Gastrocnemius medialis (tissue), 4 donors: Measurements from ENCODE around the gene TRAIP. TPM values are rescaled to one million over a fixed set of nuclear protein-coding genes. Genes with fewer than 3 reads are reported as not detected.

ENCODE experiments used
- ATAC-seq, 2 donors: fragments of 150-250 bp; one replicate each; pipeline ENCODE4 v1.9.1; 2016
- DNase-seq, 2 donors: peaks; one replicate each; pipeline ENCODE4 v3.0.0-alpha.2; 2019
- H3K27ac ChIP-seq, 4 donors: fragments of 200-600 bp; sonication (generic); 1 replicate in 1 of 4; 2 replicates in 3 of 4; pipeline ENCODE4 v1.5.1; 2016 to 2018; ENCODE audit warnings: mild to moderate bottlenecking in 2 of 4, moderate library complexity in 1 of 4
- H3K27me3 ChIP-seq, 3 donors: fragments of 200-600 bp; sonication (generic) in 2 of 3; 1 replicate in 1 of 3; 2 replicates in 2 of 3; pipeline versions ENCODE4 v1.5.1 to v1.6.0; 2016 to 2019; ENCODE audit warnings: mild to moderate bottlenecking in 1 of 3, moderate library complexity in 1 of 3
- H3K36me3 ChIP-seq, 2 donors: fragments of 200-600 bp; sonication (generic) in 1 of 2; one replicate each; pipeline ENCODE4 v1.5.1; 2017 to 2018
- H3K4me1 ChIP-seq, 2 donors: fragments of 200-600 bp; sonication (generic) in 1 of 2; one replicate each; pipeline ENCODE4 v1.5.1; 2016 to 2017; ENCODE audit warnings: mild to moderate bottlenecking in 2 of 2
- H3K4me3 ChIP-seq, 4 donors: fragments of 200-600 bp; sonication (generic) in 3 of 4; 1 replicate in 1 of 4; 2 replicates in 3 of 4; pipeline ENCODE4 v1.5.1; 2016 to 2019; ENCODE audit warnings: mild to moderate bottlenecking in 2 of 4
- H3K9me3 ChIP-seq, 3 donors: fragments of 200-600 bp; sonication (generic) in 2 of 3; 1 replicate in 1 of 3; 2 replicates in 2 of 3; pipeline ENCODE4 v1.5.1; 2016 to 2019
- POLR2A ChIP-seq, 2 donors: fragments of 450-650 bp; IDR thresholded peaks; one replicate each; pipeline ENCODE4 v1.6.1; 2017; ENCODE audit warnings: antibody characterized with exemption in 2 of 2, mild to moderate bottlenecking in 2 of 2, moderate library complexity in 2 of 2
- in situ Hi-C, 4 donors: fragments of 200-750 bp; cut with MboI; loops; one replicate each; pipeline versions ENCODE4 v1.15.0 to v1.8.0; 2017; ENCODE audit warnings: low sequenced_read_pairs in 4 of 4
- intact Hi-C: fragments of 100-400 bp; cut with DNase I; formaldehyde crosslinking; loops from one replicate; pipeline ENCODE4 v1.15.1; 2023; ENCODE audit warnings: low total_unique reads
- total RNA-seq, 4 donors: library from RNA; depleted of rRNA; stranded (reverse); fragments of >200 nt; gene quantifications; one replicate each; pipeline versions ENCODE4 v1.1.0 to v1.2.3, GENCODE V29; 2016
- TF ChIP-seq, protein P1 (sequence below), 5 experiments: fragments of 450-650 bp in 3 of 5; fragments of 200-600 bp in 2 of 5; sonication (generic) in 2 of 5; IDR thresholded peaks in 4 of 5; conservative IDR thresholded peaks in 1 of 5; 1 replicate in 4 of 5; 2 replicates in 1 of 5; pipeline ENCODE4 v1.5.1; 2016 to 2019; ENCODE audit warnings: antibody characterized with exemption in 5 of 5, mild to moderate bottlenecking in 3 of 5, moderate library complexity in 3 of 5

TRAIP gene
- total RNA-seq, 4 donors from 2014 or later = 0.36 to 4.2 (median 1.1) TPM

DNA sequence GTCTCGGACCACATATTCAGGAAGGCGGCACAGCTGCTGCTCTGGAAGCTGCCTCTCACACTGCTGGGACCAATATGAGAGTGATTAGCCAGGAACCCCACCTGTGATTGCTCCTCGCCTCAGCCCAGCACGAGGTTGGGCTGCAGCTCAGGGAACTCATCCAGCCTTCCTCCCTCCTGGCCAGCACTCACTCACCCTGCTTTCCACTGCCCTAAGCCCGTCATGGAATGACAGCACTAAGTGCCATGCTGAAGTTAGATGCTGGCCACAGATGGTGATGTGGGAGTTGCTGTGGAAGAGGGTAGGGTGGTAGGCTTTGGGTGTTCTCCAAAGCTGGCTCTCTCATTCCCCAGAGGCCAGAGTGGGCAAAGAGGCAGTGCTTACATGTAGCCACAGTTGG lies 40.0 kb upstream of the TRAIP start:
- Histone ChIP-seq H3K4me1 (peaks cover 0 to 7% of the 10 kb centered on the region in 2 donors), H3K27me3 (no peaks in the 10 kb centered on the region), H3K36me3 (no peaks in the 10 kb centered on the region), H3K4me3 (no peak overlapping the region), H3K9me3 (no peaks in the 10 kb centered on the region), H3K27ac (no peak overlapping the region)
- no peak for DNase-seq
- TF ChIP-seq POLR2A (IDR thresholded peaks at IDR 0.05) = no peak
- TF ChIP-seq, protein P1, sequence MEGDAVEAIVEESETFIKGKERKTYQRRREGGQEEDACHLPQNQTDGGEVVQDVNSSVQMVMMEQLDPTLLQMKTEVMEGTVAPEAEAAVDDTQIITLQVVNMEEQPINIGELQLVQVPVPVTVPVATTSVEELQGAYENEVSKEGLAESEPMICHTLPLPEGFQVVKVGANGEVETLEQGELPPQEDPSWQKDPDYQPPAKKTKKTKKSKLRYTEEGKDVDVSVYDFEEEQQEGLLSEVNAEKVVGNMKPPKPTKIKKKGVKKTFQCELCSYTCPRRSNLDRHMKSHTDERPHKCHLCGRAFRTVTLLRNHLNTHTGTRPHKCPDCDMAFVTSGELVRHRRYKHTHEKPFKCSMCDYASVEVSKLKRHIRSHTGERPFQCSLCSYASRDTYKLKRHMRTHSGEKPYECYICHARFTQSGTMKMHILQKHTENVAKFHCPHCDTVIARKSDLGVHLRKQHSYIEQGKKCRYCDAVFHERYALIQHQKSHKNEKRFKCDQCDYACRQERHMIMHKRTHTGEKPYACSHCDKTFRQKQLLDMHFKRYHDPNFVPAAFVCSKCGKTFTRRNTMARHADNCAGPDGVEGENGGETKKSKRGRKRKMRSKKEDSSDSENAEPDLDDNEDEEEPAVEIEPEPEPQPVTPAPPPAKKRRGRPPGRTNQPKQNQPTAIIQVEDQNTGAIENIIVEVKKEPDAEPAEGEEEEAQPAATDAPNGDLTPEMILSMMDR (IDR thresholded peaks at IDR 0.05 in 4 of 5, conservative IDR thresholded peaks at IDR 0.05 in 1 of 5) = no peak
- no peak for ATAC-seq
- intact Hi-C loops (no loop called here), in situ Hi-C loops (no loop called here)

GRCh38 chr3:49895791-49896190 lies 39.4 kb upstream of the TRAIP start:
- Histone ChIP-seq H3K36me3 (no peaks in the 10 kb centered on the region), H3K9me3 (no peaks in the 10 kb centered on the region), H3K27me3 (no peaks in the 10 kb centered on the region), H3K27ac (no peak overlapping the region), H3K4me1 (peaks cover 0 to 2% of the 10 kb centered on the region in 2 donors), H3K4me3 (no peak overlapping the region)
- intact Hi-C loops = no loop called here
- DNase-seq (no peak), ATAC-seq (no peak)
- no peak for TF ChIP-seq POLR2A (IDR thresholded peaks at IDR 0.05)
- TF ChIP-seq, protein P1 (IDR thresholded peaks at IDR 0.05 in 4 of 5, conservative IDR thresholded peaks at IDR 0.05 in 1 of 5) = no peak
- in situ Hi-C loops = no loop called here

- Histone ChIP-seq H3K9me3 (no peaks in the 10 kb centered on the region), H3K36me3 (no peaks in the 10 kb centered on the region), H3K4me1 (no peaks in the 10 kb centered on the region), H3K27ac (no peak overlapping the region), H3K4me3 (no peak overlapping the region), H3K27me3 (no peaks in the 10 kb centered on the region)
- TF ChIP-seq, protein P1 (IDR thresholded peaks at IDR 0.05 in 4 of 5, conservative IDR thresholded peaks at IDR 0.05 in 1 of 5) = no peak
- TF ChIP-seq POLR2A (IDR thresholded peaks at IDR 0.05) = no peak
- intact Hi-C loops (no loop called here), in situ Hi-C loops (no loop called here)
- no peak for ATAC-seq
- no peak for DNase-seq
Measured at GRCh38 chr3:49889296-49889695, 32.9 kb upstream of the TRAIP start.

- Histone ChIP-seq H3K36me3 (no peaks in the 10 kb centered on the region), H3K9me3 (no peaks in the 10 kb centered on the region), H3K27me3 (no peaks in the 10 kb centered on the region), H3K4me1 (peaks cover 1 to 9% of the 10 kb centered on the region in 2 donors), H3K27ac (no peak overlapping the region), H3K4me3 (no peak overlapping the region)
- in situ Hi-C loops (no loop called here), intact Hi-C loops (no loop called here)
- no peak for ATAC-seq
- TF ChIP-seq POLR2A (IDR thresholded peaks at IDR 0.05) = no peak
- TF ChIP-seq, protein P1 (IDR thresholded peaks at IDR 0.05 in 4 of 5, conservative IDR thresholded peaks at IDR 0.05 in 1 of 5) = no peak
- no peak for DNase-seq
Measured at GRCh38 chr3:49886922-49887265, 30.5 kb upstream of the TRAIP start.

- no peak for TF ChIP-seq POLR2A (IDR thresholded peaks at IDR 0.05)
- TF ChIP-seq, protein P1 (IDR thresholded peaks at IDR 0.05 in 4 of 5, conservative IDR thresholded peaks at IDR 0.05 in 1 of 5) = no peak
- in situ Hi-C loops (no loop called here), intact Hi-C loops (no loop called here)
- no peak overlapping the region for H3K27ac ChIP-seq
- no peaks in the 10 kb centered on the region for H3K27me3 ChIP-seq
- H3K4me1 ChIP-seq = peaks cover 8 to 23% of the 10 kb centered on the region in 2 donors
- no peak for ATAC-seq
- DNase-seq = no peak
- H3K36me3 ChIP-seq = no peaks in the 10 kb centered on the region
- no peak overlapping the region for H3K4me3 ChIP-seq
- H3K9me3 ChIP-seq = no peaks in the 10 kb centered on the region
Measured at GRCh38 chr3:49883998-49884397, 27.6 kb upstream of the TRAIP start.
